PC-3 (cell line): Measurements from ENCODE around the gene ASCL2. TPM values are rescaled to one million over a fixed set of nuclear protein-coding genes. Genes with fewer than 3 reads are reported as not detected.

ENCODE experiments used
- ATAC-seq: fragments of 200-7000 bp; cut with Tn5 transposase; 2 replicates; pipeline ENCODE4 v1.9.1; 2020; ENCODE audit warnings: mild to moderate bottlenecking, moderate library complexity
- BruUV-seq: library from RNA; stranded (reverse); fragments of 400-500 nt; replicated peaks from 2 replicates; lab custom pipeline; 2021; lab: Mats Ljungman, UMichigan
- CTCF ChIA-PET: fragments of 300-600 bp; sonication (Branson Sonifier 250); formaldehyde crosslinking; loops from one replicate; lab custom pipeline; 2022; ENCODE audit warnings: antibody characterized with exemption; lab: Charles Lee
- POLR2A ChIA-PET: fragments of 300-600 bp; sonication (Branson Sonifier 250); formaldehyde crosslinking; loops from one replicate; lab custom pipeline; 2022; ENCODE audit warnings: antibody characterized with exemption; ENCODE audit not compliant: unreplicated experiment; lab: Charles Lee
- DNase-seq: peaks from one replicate; pipeline ENCODE4 v3.0.0-alpha.2; 2015
- H2AFZ ChIP-seq: fragments of 300-600 bp; sonication (generic); 2 replicates; pipeline ENCODE4 v1.6.0; 2016; ENCODE audit warnings: antibody characterized with exemption, low read length
- H3F3A ChIP-seq: fragments of 300-600 bp; sonication (generic); one replicate; pipeline ENCODE4 v1.6.0; 2017; ENCODE audit warnings: antibody characterized with exemption, low read length, control low read depth, mild to moderate bottlenecking; ENCODE audit not compliant: unreplicated experiment
- H3K27ac ChIP-seq: fragments of 300-600 bp; sonication (generic); 2 replicates; pipeline ENCODE4 v1.5.1; 2016; ENCODE audit warnings: mild to moderate bottlenecking, low read length
- H3K27me3 ChIP-seq: fragments of 300-600 bp; sonication (generic); 2 replicates; pipeline ENCODE4 v1.6.1; 2016; ENCODE audit warnings: low read length, mixed read lengths
- H3K36me3 ChIP-seq: fragments of 300-600 bp; sonication (generic); 2 replicates; pipeline ENCODE4 v1.6.1; 2016; ENCODE audit warnings: low read depth, mixed run types, low read length, mixed read lengths
- H3K4me1 ChIP-seq: fragments of 300-600 bp; sonication (generic); 2 replicates; pipeline ENCODE4 v1.5.1; 2016; ENCODE audit warnings: low read length; ENCODE audit not compliant: insufficient read depth
- H3K4me2 ChIP-seq: fragments of 300-600 bp; sonication (generic); 2 replicates; pipeline ENCODE4 v1.6.0; 2016; ENCODE audit warnings: low read length
- H3K4me3 ChIP-seq: fragments of 300-600 bp; sonication (generic); 2 replicates; pipeline ENCODE4 v1.5.1; 2016; ENCODE audit warnings: mild to moderate bottlenecking, low read length, mixed read lengths
- H3K79me2 ChIP-seq: fragments of 300-600 bp; sonication (generic); 2 replicates; pipeline ENCODE4 v1.6.1; 2017; ENCODE audit warnings: low read length, mixed read lengths
- H3K9ac ChIP-seq: fragments of 300-600 bp; sonication (generic); 2 replicates; pipeline ENCODE4 v1.6.0; 2016; ENCODE audit warnings: mild to moderate bottlenecking, low read length
- H3K9me2 ChIP-seq: fragments of 300-600 bp; sonication (generic); replicated peaks from 2 replicates; pipeline ENCODE4 v1.6.1; 2016; ENCODE audit warnings: mixed run types, low read length, mixed read lengths
- H3K9me3 ChIP-seq: fragments of 300-600 bp; sonication (generic); 2 replicates; pipeline ENCODE4 v1.6.1; 2016; ENCODE audit warnings: low read length, mixed read lengths
- H4K20me1 ChIP-seq: fragments of 300-600 bp; sonication (generic); 2 replicates; pipeline ENCODE4 v1.6.1; 2016; ENCODE audit warnings: low read length, mixed read lengths
- CTCF ChIP-seq: fragments of 300-600 bp; sonication (generic); conservative IDR thresholded peaks from 2 replicates; pipeline ENCODE4 v1.5.1; 2017; ENCODE audit warnings: antibody characterized with exemption, low read depth, mild to moderate bottlenecking, low read length
- EZH2 ChIP-seq: fragments of 300-600 bp; sonication (generic); IDR thresholded peaks from one replicate; pipeline ENCODE4 v1.6.1; 2017; ENCODE audit warnings: antibody characterized with exemption, mild to moderate bottlenecking, low read length; ENCODE audit not compliant: unreplicated experiment
- EZH2phosphoT487 ChIP-seq: fragments of 300-600 bp; sonication (generic); IDR thresholded peaks from 2 replicates; pipeline ENCODE4 v1.6.1; 2018; ENCODE audit warnings: mild to moderate bottlenecking, antibody characterized with exemption, low read length, borderline replicate concordance
- intact Hi-C: fragments of 100-400 bp; cut with micrococcal nuclease; formaldehyde crosslinking; loops from 2 replicates; pipeline ENCODE4 v1.9.0; 2023
- total RNA-seq: library from RNA; depleted of rRNA; stranded (reverse); fragments of >200 nt; gene quantifications from 2 replicates; pipeline ENCODE4 v1.2.3, GENCODE V29; 2014

Gene ASCL2
- total RNA-seq, 1 experiment from 2014 or later: 1.1 TPM

GRCh38 chr11:2222451-2222850, 47.9 kb downstream of the ASCL2 start:
- H3K4me1 ChIP-seq: no peaks in the 10 kb centered on the region
- BruUV-seq: no TSS peak
- H3F3A ChIP-seq: no peaks in the 10 kb centered on the region
- no peaks in the 10 kb centered on the region for H3K79me2 ChIP-seq
- no peaks in the 10 kb centered on the region for H3K9me2 ChIP-seq
- DNase-seq: no peak
- H3K27ac ChIP-seq: no peak overlapping the region
- peaks cover 18% of the 10 kb centered on the region for H3K27me3 ChIP-seq
- no peak overlapping the region for H3K4me2 ChIP-seq
- no peaks in the 10 kb centered on the region for H3K36me3 ChIP-seq
- ChIA-PET CTCF (no interaction called here), POLR2A (no interaction called here)
- ATAC-seq: no peak
- no peak overlapping the region for H3K9ac ChIP-seq
- H3K9me3 ChIP-seq: no peaks in the 10 kb centered on the region
- no peaks in the 10 kb centered on the region for H4K20me1 ChIP-seq
- intact Hi-C loops: no loop called here
- TF ChIP-seq EZH2 (no peak), EZH2phosphoT487 (no peak), CTCF (no peak)
- no peak overlapping the region for H2AFZ ChIP-seq
- H3K4me3 ChIP-seq: no peak overlapping the region

GRCh38 chr11:2221591-2221990, 48.8 kb downstream of the ASCL2 start:
- ATAC-seq: no peak
- no peaks in the 10 kb centered on the region for H3K9me3 ChIP-seq
- TF ChIP-seq EZH2: no peak
- TF ChIP-seq EZH2phosphoT487: no peak
- no peak for TF ChIP-seq CTCF
- no peak overlapping the region for H3K27ac ChIP-seq
- no peak overlapping the region for H3K9ac ChIP-seq
- ChIA-PET POLR2A (no interaction called here), CTCF (no interaction called here)
- no peak for DNase-seq
- no peak overlapping the region for H2AFZ ChIP-seq
- peaks cover 18% of the 10 kb centered on the region for H3K27me3 ChIP-seq
- BruUV-seq: no TSS peak
- no peaks in the 10 kb centered on the region for H3K9me2 ChIP-seq
- intact Hi-C loops: no loop called here
- H3K4me1 ChIP-seq: no peaks in the 10 kb centered on the region
- H3F3A ChIP-seq: no peaks in the 10 kb centered on the region
- no peak overlapping the region for H3K4me2 ChIP-seq
- no peaks in the 10 kb centered on the region for H3K79me2 ChIP-seq
- no peak overlapping the region for H3K4me3 ChIP-seq
- no peaks in the 10 kb centered on the region for H4K20me1 ChIP-seq
- no peaks in the 10 kb centered on the region for H3K36me3 ChIP-seq

GRCh38 chr11:2221024-2221423, 49.4 kb downstream of the ASCL2 start:
- POLR2A ChIA-PET: no interaction called here
- TF ChIP-seq EZH2: no peak
- TF ChIP-seq CTCF: no peak
- TF ChIP-seq EZH2phosphoT487: no peak
- Histone ChIP-seq H3K27ac (no peak overlapping the region), H3K36me3 (no peaks in the 10 kb centered on the region), H3K9me3 (no peaks in the 10 kb centered on the region), H2AFZ (no peak overlapping the region), H3K9ac (no peak overlapping the region), H3K79me2 (no peaks in the 10 kb centered on the region), H3K4me1 (no peaks in the 10 kb centered on the region), H3K27me3 (peaks cover 18% of the 10 kb centered on the region), H3K9me2 (no peaks in the 10 kb centered on the region), H3K4me2 (no peak overlapping the region), H4K20me1 (no peaks in the 10 kb centered on the region), H3K4me3 (no peak overlapping the region), H3F3A (no peaks in the 10 kb centered on the region)
- intact Hi-C loops: no loop called here
- no TSS peak for BruUV-seq
- DNase-seq: no peak
- CTCF ChIA-PET: no interaction called here
- ATAC-seq: no peak
